HG03135 (cell line): Measurements from ENCODE around the gene DBF4B.

Experiments
- ATAC-seq: cut with Tn5 transposase; IDR thresholded peaks from one replicate; pipeline ENCODE4 v1.9.1; 2021; ENCODE audit warnings: mild to moderate bottlenecking, moderate library complexity; ENCODE audit not compliant: unreplicated experiment

Gene DBF4B

GRCh38 chr17:44776628-44777393 lies 68.3 kb downstream of the DBF4B start:
- ATAC-seq: no peak

DNA sequence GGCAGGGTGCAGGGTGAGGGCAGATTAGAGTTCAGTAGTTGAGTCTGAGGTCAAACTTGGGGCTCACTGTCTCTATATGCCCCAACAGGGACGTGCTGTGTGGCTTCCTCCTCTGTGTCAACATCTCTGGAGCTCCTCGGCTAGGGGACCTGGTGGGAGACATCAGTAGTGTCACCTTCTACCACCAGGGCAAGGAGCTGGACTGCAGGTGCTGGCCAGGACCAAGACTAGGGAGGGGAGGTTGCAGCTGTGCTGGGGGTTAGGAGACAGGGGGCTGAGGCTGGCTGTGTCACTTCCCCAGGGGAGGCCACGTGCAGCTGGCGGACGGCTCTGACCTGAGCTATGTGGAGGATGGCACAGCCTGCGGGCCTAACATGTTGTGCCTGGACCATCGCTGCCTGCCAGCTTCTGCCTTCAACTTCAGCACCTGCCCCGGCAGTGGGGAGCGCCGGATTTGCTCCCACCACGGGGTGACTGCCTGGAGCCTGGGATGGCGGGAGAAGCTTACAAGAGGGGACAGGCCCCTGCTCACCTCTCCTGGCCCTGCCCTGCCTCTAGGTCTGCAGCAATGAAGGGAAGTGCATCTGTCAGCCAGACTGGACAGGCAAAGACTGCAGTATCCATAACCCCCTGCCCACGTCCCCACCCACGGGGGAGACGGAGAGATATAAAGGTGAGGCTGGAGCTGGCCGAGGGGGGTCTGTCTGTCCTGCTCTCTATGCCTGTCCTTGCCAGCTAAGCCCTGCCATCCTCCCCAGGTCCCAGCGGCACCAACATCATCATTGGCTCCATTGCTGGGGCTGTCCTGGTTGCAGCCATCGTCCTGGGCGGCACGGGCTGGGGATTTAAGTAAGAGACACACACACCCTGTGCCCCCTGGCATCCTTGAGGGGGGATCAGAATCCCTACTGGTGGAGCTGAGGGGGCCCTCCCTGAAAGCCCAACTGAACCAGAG lies 69.2 kb downstream of the DBF4B start:
- no peak for ATAC-seq

GRCh38 chr17:44778656-44779210 lies 70.3 kb downstream of the DBF4B start:
- ATAC-seq: no peak

DNA sequence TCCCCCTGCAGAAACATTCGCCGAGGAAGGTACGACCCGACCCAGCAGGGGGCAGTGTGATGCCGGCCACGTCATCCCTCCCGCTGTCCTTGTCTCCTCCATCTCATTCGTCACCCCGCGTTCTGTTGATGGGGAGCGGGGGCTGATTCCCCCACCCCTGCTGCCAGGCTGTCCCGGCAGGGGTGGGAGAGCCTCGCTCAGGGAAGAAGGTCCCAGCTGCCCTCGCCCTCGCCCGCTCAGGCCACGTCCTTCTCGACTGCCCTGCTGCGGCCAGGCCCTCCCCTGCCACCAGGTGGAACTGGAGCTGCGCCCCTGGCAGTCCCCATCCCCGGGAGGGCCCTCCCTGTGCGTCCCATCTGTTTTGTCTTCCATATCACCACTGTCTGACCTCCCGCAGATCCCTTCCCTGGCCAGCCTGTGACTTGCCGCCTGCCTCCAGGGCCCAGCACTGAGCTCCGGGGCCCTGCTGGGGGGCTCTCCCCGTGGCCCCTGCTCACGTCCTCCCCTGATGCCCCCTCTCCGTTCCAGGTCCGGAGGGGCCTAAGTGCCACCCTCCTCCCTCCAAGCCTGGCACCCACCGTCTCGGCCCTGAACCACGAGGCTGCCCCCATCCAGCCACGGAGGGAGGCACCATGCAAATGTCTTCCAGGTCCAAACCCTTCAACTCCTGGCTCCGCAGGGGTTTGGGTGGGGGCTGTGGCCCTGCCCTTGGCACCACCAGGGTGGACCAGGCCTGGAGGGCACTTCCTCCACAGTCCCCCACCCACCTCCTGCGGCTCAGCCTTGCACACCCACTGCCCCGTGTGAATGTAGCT lies 71.0 kb downstream of the DBF4B start:
- ATAC-seq: no peak

DNA sequence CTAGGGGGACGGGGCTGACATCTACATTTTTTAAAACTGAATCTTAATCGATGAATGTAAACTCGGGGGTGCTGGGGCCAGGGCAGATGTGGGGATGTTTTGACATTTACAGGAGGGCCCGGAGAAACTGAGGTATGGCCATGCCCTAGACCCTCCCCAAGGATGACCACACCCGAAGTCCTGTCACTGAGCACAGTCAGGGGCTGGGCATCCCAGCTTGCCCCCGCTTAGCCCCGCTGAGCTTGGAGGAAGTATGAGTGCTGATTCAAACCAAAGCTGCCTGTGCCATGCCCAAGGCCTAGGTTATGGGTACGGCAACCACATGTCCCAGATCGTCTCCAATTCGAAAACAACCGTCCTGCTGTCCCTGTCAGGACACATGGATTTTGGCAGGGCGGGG lies 71.7 kb downstream of the DBF4B start:
- ATAC-seq: no peak

DNA sequence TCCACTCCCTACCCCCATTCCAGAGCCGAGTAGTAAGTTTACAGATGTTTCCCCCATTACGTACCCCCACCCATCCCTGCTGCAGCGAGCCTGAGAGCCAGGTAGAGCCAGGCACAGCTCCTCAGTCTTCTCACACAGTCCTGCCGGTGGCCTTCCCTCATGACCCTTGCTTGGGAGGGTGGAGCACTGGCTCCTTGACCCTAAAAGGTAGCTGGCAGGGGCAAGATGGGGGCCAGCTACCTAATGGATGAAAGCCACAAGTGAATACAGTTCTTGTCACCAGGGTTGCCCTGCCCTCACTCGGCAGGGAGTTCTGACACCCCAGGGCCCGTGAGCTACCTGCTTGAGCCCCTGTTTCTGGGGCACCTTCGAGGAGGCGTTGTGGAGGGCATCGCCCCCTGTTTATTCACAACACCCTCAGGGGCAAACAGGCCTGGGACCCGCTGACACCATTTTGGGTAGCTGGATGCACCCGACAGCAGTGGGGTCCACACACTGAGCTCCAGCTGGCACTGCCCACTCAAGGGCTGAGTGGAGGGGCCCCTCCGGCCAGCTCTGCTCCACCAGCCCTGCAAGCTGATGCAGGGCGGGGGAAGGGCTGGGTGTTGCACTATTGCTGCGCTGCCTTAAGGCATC lies 72.5 kb downstream of the DBF4B start:
- no peak for ATAC-seq

- ATAC-seq: no peak
Measured at GRCh38 chr17:44781551-44782325, 73.3 kb downstream of the DBF4B start.

DNA sequence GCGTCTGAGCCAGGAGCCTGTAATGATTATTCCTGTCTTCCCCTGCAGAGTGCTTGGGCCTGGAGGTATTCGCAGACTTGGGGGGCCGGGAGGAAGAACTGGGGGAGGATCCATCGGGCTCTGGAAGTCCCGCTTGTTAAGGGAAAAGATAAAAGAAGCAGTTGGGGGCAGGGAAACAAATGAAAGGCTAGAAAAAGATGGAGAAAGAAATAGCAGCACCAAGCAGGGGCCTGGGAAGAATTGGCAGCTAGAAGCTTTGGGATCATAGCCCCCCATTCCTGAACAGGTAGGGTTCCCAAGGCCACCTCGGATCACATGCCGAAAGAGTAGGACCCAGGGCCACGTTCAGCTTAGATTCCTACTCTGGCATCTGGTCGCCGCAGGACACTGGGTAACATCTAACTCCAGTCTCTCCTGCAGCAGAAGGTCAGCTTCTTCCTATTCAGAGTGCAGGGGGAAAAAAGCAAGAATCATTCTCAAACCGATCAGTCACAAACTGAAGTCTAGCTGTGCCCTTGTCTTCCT lies 73.9 kb downstream of the DBF4B start:
- no peak for ATAC-seq

DNA sequence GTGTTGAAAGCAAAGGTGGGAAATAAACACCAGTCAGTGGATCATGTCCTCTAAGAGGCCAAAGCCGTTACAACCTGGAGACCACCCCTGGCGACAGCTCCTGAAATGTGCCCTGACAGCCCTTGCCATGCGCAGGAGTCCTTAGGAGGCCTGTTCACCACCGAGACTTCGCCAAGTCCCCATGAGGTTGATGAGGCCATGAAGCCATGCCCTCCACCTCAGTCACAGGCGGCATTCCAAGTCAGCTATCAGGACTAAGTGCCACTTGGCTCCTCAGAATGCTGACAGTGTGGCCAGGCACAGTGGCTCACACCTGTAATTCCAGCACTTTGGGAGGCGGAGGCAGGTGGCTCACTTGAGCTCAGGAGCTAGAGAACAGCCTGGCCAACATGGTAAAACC lies 77.5 kb downstream of the DBF4B start:
- no peak for ATAC-seq

DNA sequence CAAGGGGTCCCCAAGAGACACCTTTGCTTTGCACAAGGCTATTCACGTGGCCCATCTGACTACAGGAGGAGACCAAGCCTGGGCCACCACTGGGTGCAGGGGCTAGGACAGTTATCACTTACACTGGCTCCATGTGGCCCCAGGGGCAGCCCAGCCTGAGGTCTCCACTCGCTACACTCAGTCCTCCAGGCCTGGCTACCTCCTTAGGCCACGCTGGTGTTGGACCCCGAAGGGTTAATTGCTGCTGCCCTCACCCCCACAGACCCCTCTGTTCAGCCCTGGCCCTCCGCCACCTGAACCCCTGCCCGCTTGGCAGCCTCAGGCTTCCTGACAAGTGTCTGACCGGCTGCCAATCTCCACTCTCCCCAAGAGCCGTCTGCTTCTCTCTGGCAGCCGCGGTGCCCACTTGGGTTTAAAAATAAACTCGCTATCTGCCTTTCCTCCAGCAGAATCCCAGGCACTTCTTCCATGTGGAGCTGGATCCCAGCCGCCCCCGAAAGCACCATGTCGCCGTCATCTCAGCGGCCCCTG lies 78.2 kb downstream of the DBF4B start:
- ATAC-seq: no peak

DNA sequence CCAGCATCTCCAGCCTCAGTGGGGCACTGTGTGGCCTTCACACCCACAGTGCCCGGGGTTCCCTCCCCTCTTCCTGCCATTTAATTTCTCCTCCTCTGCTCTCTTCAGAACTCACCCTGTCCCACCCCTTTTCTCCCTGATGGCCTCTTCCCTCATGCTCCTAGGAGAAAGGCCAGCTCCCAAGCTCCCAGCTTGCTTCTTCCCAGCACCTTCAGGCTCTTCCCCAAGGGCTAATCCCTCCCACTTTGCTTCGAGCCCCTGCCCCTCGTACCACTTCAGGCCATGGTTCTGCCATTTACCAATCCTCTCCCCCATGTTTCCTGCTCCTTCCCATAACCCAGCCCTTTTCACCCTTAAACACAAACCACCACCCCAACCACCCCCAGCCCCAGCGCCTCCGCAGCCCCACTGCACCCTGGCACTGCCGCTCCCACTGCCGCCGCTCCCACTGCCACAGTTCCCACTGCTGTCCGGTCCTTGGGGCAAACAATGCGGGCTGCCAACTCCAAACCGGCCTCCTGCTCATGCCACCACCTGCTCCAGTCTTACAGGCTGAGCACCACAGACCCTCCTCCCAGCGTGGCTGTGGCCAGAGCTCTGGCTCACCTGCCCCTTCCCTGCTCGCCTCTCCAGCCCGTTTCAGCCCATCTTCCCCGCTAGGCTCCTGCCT lies 78.9 kb downstream of the DBF4B start:
- ATAC-seq: no peak

DNA sequence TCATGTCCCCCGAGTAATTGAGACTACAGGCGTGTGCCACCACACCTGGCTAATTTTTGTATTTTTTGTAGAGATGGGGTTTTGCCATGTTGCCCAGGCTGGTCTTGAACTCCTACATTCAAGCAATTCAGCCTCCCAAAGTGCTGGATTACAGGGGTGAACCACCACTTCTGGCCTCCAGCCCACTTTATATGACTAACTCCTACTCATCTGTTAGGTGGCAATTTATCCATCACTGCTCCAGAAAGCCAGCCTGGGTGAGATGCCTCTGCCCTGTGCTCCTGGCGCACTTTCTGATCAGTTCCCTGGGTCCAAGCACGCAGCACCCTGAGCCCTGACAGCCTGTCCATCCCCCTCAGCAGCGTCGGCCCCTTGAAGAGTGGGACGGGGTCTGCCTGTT lies 79.7 kb downstream of the DBF4B start:
- ATAC-seq: no peak

- no peak for ATAC-seq
Measured at GRCh38 chr17:44792276-44792675, 83.8 kb downstream of the DBF4B start.

DNA sequence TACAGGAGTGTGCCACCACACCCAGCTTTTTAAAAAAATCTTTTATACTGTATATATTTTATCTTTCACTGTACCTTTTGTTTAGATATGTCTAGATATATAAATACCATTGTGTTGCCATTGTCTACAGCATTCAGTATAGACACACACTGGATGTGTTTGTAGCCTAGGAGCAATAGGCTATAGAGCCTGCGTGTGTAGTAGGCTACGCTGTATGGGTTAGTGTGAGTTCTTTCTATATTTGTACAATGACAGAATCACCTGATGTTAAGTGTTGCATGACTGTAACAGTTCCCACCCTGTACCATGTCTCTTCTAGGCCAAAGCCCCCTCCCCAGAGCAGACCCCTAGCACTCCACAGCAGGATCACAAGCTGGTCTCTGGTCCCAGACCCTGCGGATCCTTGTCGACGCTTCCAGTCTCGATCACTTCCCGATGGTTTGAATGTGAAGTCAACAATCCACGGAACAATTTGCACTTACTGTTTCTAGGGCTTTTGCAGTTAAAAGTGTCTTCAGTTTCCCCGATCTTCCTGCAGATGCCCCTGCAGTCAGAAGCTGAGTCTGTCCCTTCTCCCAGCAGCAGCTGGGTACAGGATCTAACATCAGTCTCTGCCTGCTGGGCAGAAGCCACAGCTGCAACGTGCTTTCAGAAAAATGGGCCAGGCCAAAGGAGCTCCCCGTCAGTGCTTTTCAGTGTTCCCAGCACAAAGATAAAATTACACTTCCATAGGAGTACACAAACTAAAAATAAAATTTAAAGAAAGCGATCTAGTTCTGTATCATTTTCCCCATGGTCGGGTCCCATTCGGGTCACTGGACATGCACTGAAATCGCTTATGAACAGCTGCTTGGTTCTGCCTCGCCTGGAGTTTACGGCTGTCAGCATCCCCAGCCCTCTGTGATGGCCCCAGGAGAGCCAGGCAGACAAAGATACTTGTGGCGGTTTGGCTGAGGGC lies 85.7 kb downstream of the DBF4B start:
- no peak for ATAC-seq

GRCh38 chr17:44794851-44795413 lies 86.5 kb downstream of the DBF4B start:
- no peak for ATAC-seq

- no peak for ATAC-seq
Measured at GRCh38 chr17:44795421-44795820, 87.0 kb downstream of the DBF4B start.

DNA sequence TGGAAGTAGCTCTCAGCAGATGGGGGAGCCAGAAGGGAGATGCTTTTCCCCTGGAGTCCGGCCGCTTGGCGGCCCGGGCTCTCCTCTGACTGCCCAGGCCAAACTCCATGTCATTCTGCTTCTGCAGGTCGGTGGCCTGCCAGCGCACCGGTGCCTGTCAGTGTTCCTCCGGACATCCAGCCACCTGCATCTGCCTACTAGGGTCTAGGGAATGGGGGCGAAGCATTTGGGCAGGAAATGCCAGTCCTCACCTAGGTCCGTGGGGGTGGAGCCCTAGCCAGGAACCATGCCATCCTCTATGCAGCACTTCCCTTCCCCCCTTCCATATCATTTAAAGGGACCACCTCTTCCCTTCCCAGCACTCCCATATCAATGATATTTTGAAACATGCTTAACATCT lies 87.5 kb downstream of the DBF4B start:
- ATAC-seq: no peak
